HepG2 (cell line): ENCODE data around the gene CALML6. TPM values are rescaled to one million over a fixed set of nuclear protein-coding genes. Genes with fewer than 3 reads are reported as not detected.
A peak's percentile ranks its signal among the peaks of the same experiment; 100 is the strongest.

Experiments used
- ATAC-seq: fragments of 200-7000 bp; cut with Tn5 transposase; 3 replicates; pipeline ENCODE4 v1.9.1; 2020; ENCODE audit warnings: mild to moderate bottlenecking, moderate library complexity
- BruUV-seq: library from RNA; stranded (reverse); fragments of 400-500 nt; replicated peaks from 2 replicates; lab custom pipeline; 2021; lab: Mats Ljungman, UMichigan
- CTCF ChIA-PET: fragments of 300-600 bp; formaldehyde crosslinking; extraction: SDS; loops from one replicate; lab custom pipeline; 2021; ENCODE audit warnings: low total read pairs, inconsistent platforms, low intra/inter-chr PET ratio; lab: Yijun Ruan, JAX
- POLR2A ChIA-PET: fragments of 350-600 bp; sonication (Branson Sonifier 250); formaldehyde crosslinking; loops from one replicate; lab custom pipeline; 2020; ENCODE audit warnings: antibody characterized with exemption, inconsistent platforms; lab: Yijun Ruan, JAX
- DNase-seq: peaks from one replicate; pipeline ENCODE4 v3.0.0-alpha.2; 2015; ENCODE audit warnings: low spot score
- FAIRE-seq: peaks from 3 replicates; lab custom pipeline; 2011; peaks lifted over from hg19 to GRCh38; lab: Jason Lieb, UNC
- H2AFZ ChIP-seq: one replicate; pipeline ENCODE4 v1.6.1; 2011; ENCODE audit warnings: low read length, inconsistent platforms
- H3K27ac ChIP-seq: fragments of 300-600 bp; 3 replicates; pipeline ENCODE4 v1.8.0; 2011; ENCODE audit warnings: mixed run types, mild to moderate bottlenecking, mixed read lengths, low read length, inconsistent platforms; ENCODE audit not compliant: insufficient read depth; ENCODE audit errors: extremely low read length
- H3K27me3 ChIP-seq, 2 experiments: fragments of 200-600 bp in 1 of 2; 2 replicates in 1 of 2; 3 replicates in 1 of 2; pipeline versions ENCODE4 v1.6.0 to v1.8.0; 2011; ENCODE audit warnings: low read length in 2 of 2, mild to moderate bottlenecking in 2 of 2, moderate library complexity in 2 of 2, inconsistent platforms in 1 of 2; ENCODE audit not compliant: insufficient read depth in 2 of 2, control insufficient read depth in 1 of 2
- H3K36me3 ChIP-seq, 2 experiments: fragments of 200-600 bp in 1 of 2; replicated peaks in 1 of 2; 2 replicates in 1 of 2; 3 replicates in 1 of 2; pipeline versions ENCODE4 v1.5.1 to v1.8.0; 2011; ENCODE audit warnings: low read length in 2 of 2, inconsistent platforms in 1 of 2; ENCODE audit not compliant: insufficient read depth in 2 of 2, control insufficient read depth in 1 of 2
- H3K4me1 ChIP-seq: 2 replicates; pipeline ENCODE4 v1.5.1; 2012; ENCODE audit warnings: low read length, inconsistent platforms; ENCODE audit not compliant: insufficient read depth
- H3K4me2 ChIP-seq: 2 replicates; pipeline ENCODE4 v1.6.0; 2011; ENCODE audit warnings: low read depth, low read length, inconsistent platforms
- H3K4me3 ChIP-seq, 3 experiments: fragments of 200-600 bp in 1 of 3; sonication (generic), shearing (Covaris generic) in 1 of 3; replicated peaks in 1 of 3; 2 replicates each; pipeline ENCODE4 v1.5.1; 2011 to 2016; ENCODE audit warnings: low read length in 3 of 3, inconsistent platforms in 2 of 3, low read depth in 2 of 3, mild to moderate bottlenecking in 2 of 3, control low read depth in 1 of 3, mixed read lengths in 1 of 3; ENCODE audit not compliant: insufficient read depth in 1 of 3
- H3K79me2 ChIP-seq: one replicate; pipeline ENCODE4 v1.6.1; 2011; ENCODE audit warnings: low read length, inconsistent platforms; ENCODE audit not compliant: insufficient read depth
- H3K9ac ChIP-seq: 2 replicates; pipeline ENCODE4 v1.6.0; 2011; ENCODE audit warnings: mild to moderate bottlenecking, low read depth, low read length, inconsistent platforms; ENCODE audit not compliant: insufficient read depth
- H3K9me3 ChIP-seq: 2 replicates; pipeline ENCODE4 v1.5.1; 2012; ENCODE audit warnings: mild to moderate bottlenecking, low read length
- H4K20me1 ChIP-seq: 2 replicates; pipeline ENCODE4 v1.6.0; 2011; ENCODE audit warnings: inconsistent platforms, mild to moderate bottlenecking, low read length, moderate library complexity; ENCODE audit not compliant: insufficient read depth
- EEA1 ChIP-seq: sonication (generic); formaldehyde crosslinking; IDR thresholded peaks from 2 replicates; pipeline ENCODE4 v1.5.1; 2020; ENCODE audit warnings: mild to moderate bottlenecking, missing genetic modification reagents, borderline replicate concordance
- MED8 ChIP-seq: sonication (generic); formaldehyde crosslinking; IDR thresholded peaks from 2 replicates; pipeline ENCODE4 v1.8.1; 2023; ENCODE audit warnings: mild to moderate bottlenecking, missing genetic modification reagents; ENCODE audit not compliant: insufficient replicate concordance
- STAT6 ChIP-seq: sonication (generic); formaldehyde crosslinking; IDR thresholded peaks from 2 replicates; pipeline ENCODE4 v1.4.0; 2020; ENCODE audit warnings: missing genetic modification reagents, mild to moderate bottlenecking, borderline replicate concordance
- ZNF768 ChIP-seq: sonication (generic); formaldehyde crosslinking; IDR thresholded peaks from 2 replicates; pipeline ENCODE4 v1.4.0; 2020; ENCODE audit warnings: missing genetic modification reagents
- WGBS: methylation state at CpG from one replicate; pipeline ENCODE4 v1.1.6; 2017; ENCODE audit warnings: low lambda C conversion rate; 5-methylcytosine and 5-hydroxymethylcytosine counted together
- in situ Hi-C: cut with HindIII; loops from 2 replicates; pipeline ENCODE4 v1.10.0; 2017; ENCODE audit warnings: low pct_unique_long_range_greater_than_20kb; ENCODE audit not compliant: extremely low pct_ligation_motif_present
- intact Hi-C: fragments of 100-400 bp; cut with micrococcal nuclease; formaldehyde crosslinking; loops from one replicate; pipeline ENCODE4 v1.10.0; 2022; ENCODE audit not compliant: unreplicated experiment
- polyA plus RNA-seq, 8 experiments: library from polyadenylated mRNA; depleted of rRNA in 3 of 8; stranded (reverse) in 7 of 8; unstranded in 1 of 8; fragments of >200 nt; fragmentation: Illumina TruSeq in 4 of 8; extraction: Trizol in 4 of 8; gene quantifications; 2 replicates each; pipeline versions ENCODE4 v1.2.1 to v1.2.3, GENCODE V29; 2011 to 2016; ENCODE audit warnings: low read depth in 4 of 8, missing spikeins in 1 of 8, mixed read lengths in 1 of 8; ENCODE audit not compliant: insufficient read depth in 1 of 8
- total RNA-seq, 5 experiments: library from RNA; depleted of rRNA; stranded (reverse); fragments of >200 nt; fragmentation: Illumina TruSeq; extraction: Trizol; gene quantifications; 2 replicates each; pipeline ENCODE4 v1.2.3, GENCODE V29; 2016; ENCODE audit warnings: low read depth in 1 of 5
- TF ChIP-seq, protein P1 (sequence below): sonication (generic); formaldehyde crosslinking; IDR thresholded peaks from 2 replicates; pipeline ENCODE4 v1.5.1; 2020; ENCODE audit warnings: missing genetic modification reagents, mild to moderate bottlenecking, borderline replicate concordance

The CALML6 gene
- total and polyA plus RNA-seq, 2 of the 13 experiments (the other 11 are each of a cell fraction or from before 2014, with no cell fraction given), result 0.11 to 0.12 TPM

DNA sequence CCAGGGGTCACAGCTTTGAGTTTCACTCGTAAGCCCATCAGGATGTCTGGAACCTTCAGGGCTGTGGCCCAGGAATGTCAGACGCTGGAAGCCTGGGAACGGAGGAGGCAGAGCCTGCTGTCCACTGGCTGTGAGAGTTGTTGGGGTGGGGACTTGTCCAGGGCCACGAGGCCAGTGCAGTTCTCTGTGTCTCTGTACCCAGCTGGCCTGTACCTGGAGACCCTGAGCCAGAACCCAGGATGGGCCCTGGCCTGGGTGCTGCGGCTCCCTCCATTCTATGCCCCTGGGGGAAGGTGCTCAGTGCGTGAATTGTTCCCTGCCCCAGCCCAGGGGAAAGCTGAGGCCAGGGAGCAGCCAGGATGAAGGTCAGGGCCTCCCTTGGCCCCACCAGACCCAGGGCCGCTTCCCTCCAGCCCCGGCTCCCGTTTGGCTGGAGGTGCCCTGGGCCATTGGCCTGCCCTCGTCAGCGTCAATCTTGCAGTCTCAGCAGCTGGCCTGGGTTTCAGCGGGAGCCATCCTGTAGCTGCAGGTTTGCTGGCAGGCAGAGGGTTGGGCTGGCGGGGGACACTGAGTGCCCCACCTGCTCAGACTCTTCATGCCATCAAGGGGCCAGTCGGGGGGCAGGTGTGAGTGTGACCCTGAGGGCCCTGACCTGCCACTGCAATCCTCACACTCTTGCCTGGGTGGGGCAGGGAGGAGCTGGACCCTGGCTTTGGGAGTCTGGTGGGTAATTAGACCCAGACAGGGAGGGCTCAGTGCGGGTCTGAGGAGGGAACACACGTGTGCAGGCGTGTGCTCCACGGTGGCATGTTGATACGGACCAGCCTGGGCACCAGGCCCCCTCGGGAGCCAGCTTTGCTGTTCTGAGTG lies 724 bp upstream of the CALML6 start (continued):
- no peak for TF ChIP-seq STAT6
- TF ChIP-seq EEA1 (CRISPR knock-in tag), result no peak
- 0 out of 2 replicates have a peak, but pooled peaks have one; percentile 11 for TF ChIP-seq ZNF768 (CRISPR knock-in tag)

GRCh38 chr1:1915911-1916840 lies 1.1 kb downstream of the CALML6 start:
- Histone ChIP-seq H3K36me3 (no peaks in the 10 kb centered on the region), H3K27ac (no peak overlapping the region), H3K9ac (no peak overlapping the region), H3K9me3 (no peaks in the 10 kb centered on the region), H3K27me3 (peaks cover 5 to 25% of the 10 kb centered on the region in 2 experiments), H3K4me2 (no peak overlapping the region), H3K4me3 (no peak overlapping the region), H2AFZ (no peak overlapping the region), H3K79me2 (no peaks in the 10 kb centered on the region)
- POLR2A ChIA-PET, result no interaction called here
- FAIRE-seq, result no peak
- WGBS, result 79% methylated on average over 17 of the region's 23 CpGs
- in situ Hi-C loops, result no loop called here
- intact Hi-C loops, result no loop called here
- BruUV-seq, result no TSS peak
- no peak for ATAC-seq
- TF ChIP-seq MED8 (CRISPR knock-in tag), result no peak
- TF ChIP-seq, protein P1, sequence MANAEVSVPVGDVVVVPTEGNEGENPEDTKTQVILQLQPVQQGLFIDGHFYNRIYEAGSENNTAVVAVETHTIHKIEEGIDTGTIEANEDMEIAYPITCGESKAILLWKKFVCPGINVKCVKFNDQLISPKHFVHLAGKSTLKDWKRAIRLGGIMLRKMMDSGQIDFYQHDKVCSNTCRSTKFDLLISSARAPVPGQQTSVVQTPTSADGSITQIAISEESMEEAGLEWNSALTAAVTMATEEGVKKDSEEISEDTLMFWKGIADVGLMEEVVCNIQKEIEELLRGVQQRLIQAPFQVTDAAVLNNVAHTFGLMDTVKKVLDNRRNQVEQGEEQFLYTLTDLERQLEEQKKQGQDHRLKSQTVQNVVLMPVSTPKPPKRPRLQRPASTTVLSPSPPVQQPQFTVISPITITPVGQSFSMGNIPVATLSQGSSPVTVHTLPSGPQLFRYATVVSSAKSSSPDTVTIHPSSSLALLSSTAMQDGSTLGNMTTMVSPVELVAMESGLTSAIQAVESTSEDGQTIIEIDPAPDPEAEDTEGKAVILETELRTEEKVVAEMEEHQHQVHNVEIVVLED, result no peak
- TF ChIP-seq, all 625 proteins: peak for 0
- Histone ChIP-seq H4K20me1 (no peaks in the 10 kb centered on the region), H3K4me1 (peaks cover 48% of the 10 kb centered on the region)
- DNase-seq, result no peak
- CTCF ChIA-PET, result no interaction called here
